ENCODE measurements around the gene PSMB11.

Gene PSMB11

DNA sequence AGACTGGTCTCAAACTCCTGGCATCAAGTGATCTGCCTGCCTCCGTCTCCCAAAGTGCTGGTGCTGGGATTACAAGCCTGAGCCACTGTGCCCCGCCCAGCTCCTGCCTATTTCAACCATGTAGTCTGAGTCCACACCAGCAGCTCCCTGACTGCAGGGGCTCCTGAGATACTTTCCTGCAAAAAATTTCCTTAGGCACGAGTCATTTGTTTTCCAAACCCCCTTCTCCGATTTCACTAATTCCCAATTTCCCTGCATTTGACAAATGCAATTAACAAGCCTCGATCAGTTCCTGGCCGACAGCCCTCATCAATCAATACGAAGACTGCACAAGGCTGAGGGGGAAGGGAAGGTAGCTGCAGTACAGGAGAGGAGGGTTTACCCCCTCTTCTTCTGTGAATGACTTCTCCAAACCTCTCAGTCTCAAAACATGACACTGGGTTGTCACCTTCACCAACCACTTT is 17.4 kb upstream of the PSMB11 start:
- Histone ChIP-seq H3K27me3 (ENCODE audit: control insufficient read depth, low read length) (no peaks in the 10 kb centered on the region), H3K9me3 (ENCODE audit: control insufficient read depth, insufficient read depth, low read length) (no peaks in the 10 kb centered on the region), H3K4me2 (ENCODE audit: low read length) (no peak overlapping the region), H3K9me2 (replicated peaks; ENCODE audit: control insufficient read depth, low read length) (no peaks in the 10 kb centered on the region), H3K27ac (ENCODE audit: low read depth, low read length) (no peak overlapping the region), H3K79me2 (ENCODE audit: control insufficient read depth, low read length) (peaks cover 9% of the 10 kb centered on the region), H4K20me1 (ENCODE audit: control insufficient read depth, insufficient read depth, low read depth, low read length) (no peaks in the 10 kb centered on the region), H3K4me3 (ENCODE audit: low read length) (no peak overlapping the region), H3F3A (ENCODE audit: control insufficient read depth, insufficient read depth) (peaks cover 3% of the 10 kb centered on the region), H3K4me1 (ENCODE audit: control insufficient read depth, low read length) (no peaks in the 10 kb centered on the region), H3K36me3 (ENCODE audit: control insufficient read depth, low read length) (peaks cover 32% of the 10 kb centered on the region)
- TF ChIP-seq EZH2phosphoT487 (IDR thresholded peaks at IDR 0.05; ENCODE audit: borderline replicate concordance, low read length) (no peak), CTCF (IDR thresholded peaks at IDR 0.05; ENCODE audit: low read depth, low read length, poor library complexity, severe bottlenecking) (no peak)

DNA sequence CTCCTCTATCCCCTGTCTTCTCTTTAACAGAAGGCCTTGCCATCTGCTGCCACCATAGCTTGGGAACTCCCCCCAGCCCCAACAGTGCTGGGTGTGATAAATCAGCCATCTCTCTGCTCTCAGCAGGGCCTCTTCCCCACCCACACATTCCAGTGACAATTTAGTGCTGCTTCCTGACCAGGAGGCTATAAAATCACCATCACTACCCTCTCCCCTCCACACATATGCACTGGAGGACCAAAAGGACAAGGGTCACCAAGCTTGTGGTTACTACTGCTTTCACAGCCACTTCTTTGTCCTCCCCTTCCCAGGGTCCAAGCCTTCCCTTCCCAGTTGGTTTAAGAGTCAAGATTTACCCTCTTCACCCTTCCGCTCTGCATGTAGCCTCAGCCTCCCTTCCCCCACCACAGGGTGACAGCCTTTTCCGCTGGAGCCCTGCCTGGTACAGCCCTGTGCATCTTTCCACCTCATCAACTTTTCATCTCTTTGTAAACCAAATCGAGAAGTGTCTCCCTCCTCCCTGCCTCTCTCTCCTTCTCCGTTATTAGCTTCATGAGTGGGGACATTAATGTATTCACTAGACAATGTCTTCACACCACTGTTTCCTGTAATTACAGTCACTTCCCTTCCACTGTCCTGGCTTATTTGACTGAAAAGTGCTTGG is 16.7 kb upstream of the PSMB11 start:
- no peaks in the 10 kb centered on the region for H3K4me1 ChIP-seq (ENCODE audit: control insufficient read depth, low read length)
- peaks cover 9% of the 10 kb centered on the region for H3K79me2 ChIP-seq (ENCODE audit: control insufficient read depth, low read length)
- H3K9me3 ChIP-seq (ENCODE audit: control insufficient read depth, insufficient read depth, low read length), result no peaks in the 10 kb centered on the region
- H3K9me2 ChIP-seq (replicated peaks; ENCODE audit: control insufficient read depth, low read length), result no peaks in the 10 kb centered on the region
- H3K27ac ChIP-seq (ENCODE audit: low read depth, low read length), result no peak overlapping the region
- no peak overlapping the region for H3K4me3 ChIP-seq (ENCODE audit: low read length)
- no peak overlapping the region for H3K4me2 ChIP-seq (ENCODE audit: low read length)
- peaks cover 32% of the 10 kb centered on the region for H3K36me3 ChIP-seq (ENCODE audit: control insufficient read depth, low read length)
- no peak for TF ChIP-seq EZH2phosphoT487 (IDR thresholded peaks at IDR 0.05; ENCODE audit: borderline replicate concordance, low read length)
- no peak for TF ChIP-seq CTCF (IDR thresholded peaks at IDR 0.05; ENCODE audit: low read depth, low read length, poor library complexity, severe bottlenecking)
- no peaks in the 10 kb centered on the region for H3K27me3 ChIP-seq (ENCODE audit: control insufficient read depth, low read length)
- no peaks in the 10 kb centered on the region for H4K20me1 ChIP-seq (ENCODE audit: control insufficient read depth, insufficient read depth, low read depth, low read length)
- H3F3A ChIP-seq (ENCODE audit: control insufficient read depth, insufficient read depth), result peaks cover 3% of the 10 kb centered on the region

GRCh38 chr14:23028799-23029198 is 13.2 kb upstream of the PSMB11 start:
- H3K4me2 ChIP-seq (ENCODE audit: low read length), result no peak overlapping the region
- H4K20me1 ChIP-seq (ENCODE audit: control insufficient read depth, insufficient read depth, low read depth, low read length), result no peaks in the 10 kb centered on the region
- TF ChIP-seq CTCF (IDR thresholded peaks at IDR 0.05; ENCODE audit: low read depth, low read length, poor library complexity, severe bottlenecking), result no peak
- no peak for TF ChIP-seq EZH2phosphoT487 (IDR thresholded peaks at IDR 0.05; ENCODE audit: borderline replicate concordance, low read length)
- peaks cover 9% of the 10 kb centered on the region for H3K4me1 ChIP-seq (ENCODE audit: control insufficient read depth, low read length)
- H3K27me3 ChIP-seq (ENCODE audit: control insufficient read depth, low read length), result no peaks in the 10 kb centered on the region
- no peaks in the 10 kb centered on the region for H3F3A ChIP-seq (ENCODE audit: control insufficient read depth, insufficient read depth)
- no peak overlapping the region for H3K27ac ChIP-seq (ENCODE audit: low read depth, low read length)
- H3K36me3 ChIP-seq (ENCODE audit: control insufficient read depth, low read length), result peaks cover 62% of the 10 kb centered on the region
- no peaks in the 10 kb centered on the region for H3K9me2 ChIP-seq (replicated peaks; ENCODE audit: control insufficient read depth, low read length)
- H3K9me3 ChIP-seq (ENCODE audit: control insufficient read depth, insufficient read depth, low read length), result no peaks in the 10 kb centered on the region
- H3K4me3 ChIP-seq (ENCODE audit: low read length), result no peak overlapping the region
- H3K79me2 ChIP-seq (ENCODE audit: control insufficient read depth, low read length), result peaks cover 40% of the 10 kb centered on the region
